ENCODE results near the gene EXOC6B.

Gene EXOC6B

DNA sequence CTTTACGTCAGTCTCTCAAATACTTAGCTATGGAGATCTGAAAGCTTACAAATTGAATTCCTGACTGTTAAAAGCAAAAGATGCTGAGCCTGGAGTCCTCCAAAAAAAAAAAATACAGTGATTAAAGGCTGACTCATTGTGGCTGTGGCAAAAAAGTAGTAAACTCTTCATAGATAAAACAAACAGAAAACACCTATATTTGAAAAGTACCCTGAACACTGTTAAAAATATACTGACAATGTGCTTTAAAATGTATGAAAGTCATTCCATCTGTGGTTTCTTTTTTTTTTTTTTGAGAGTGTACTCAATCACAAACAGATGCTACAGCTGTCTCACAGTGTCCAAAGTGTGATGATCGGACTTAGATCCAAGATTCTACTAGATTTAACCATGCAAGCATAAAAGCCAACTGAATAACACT, 410.6 kb downstream of the EXOC6B start:
- Histone ChIP-seq H4K12ac (ENCODE audit: low read depth, low read length) (no peak overlapping the region), H4K91ac (ENCODE audit: low read depth, low read length) (no peak overlapping the region), H2BK120ac (ENCODE audit: insufficient read depth, low read length, poor library complexity) (no peak overlapping the region), H2AK5ac (ENCODE audit: low read length) (no peak overlapping the region), H3K27ac (ENCODE audit: low read depth, low read length) (no peak overlapping the region), H2AFZ (ENCODE audit: insufficient read depth, low read length, poor library complexity) (no peak overlapping the region), H3K9me3 (ENCODE audit: insufficient read depth, low read depth, low read length) (no peaks in the 10 kb centered on the region), H3K14ac (ENCODE audit: low read length) (no peak overlapping the region), H3K4me1 (ENCODE audit: control insufficient read depth in 1 of 2, insufficient read depth in 2 of 2, low read length in 2 of 2) (no peaks in the 10 kb centered on the region), H3K4me3 (ENCODE audit: low read depth, low read length) (no peak overlapping the region), H3K36me3 (ENCODE audit: control insufficient read depth in 1 of 2, insufficient read depth in 2 of 2, low read length in 2 of 2) (no peaks in the 10 kb centered on the region), H3K4me2 (ENCODE audit: low read length) (no peak overlapping the region), H3K79me1 (ENCODE audit: low read length) (no peaks in the 10 kb centered on the region), H3K4ac (ENCODE audit: low read depth, low read length) (no peak overlapping the region), H3K23ac (ENCODE audit: low read length) (no peak overlapping the region), H3K27me3 (ENCODE audit: insufficient read depth, low read length) (no peaks in the 10 kb centered on the region), H3K18ac (ENCODE audit: low read length) (no peak overlapping the region), H3K9ac (ENCODE audit: low read length) (no peak overlapping the region), H3K79me2 (ENCODE audit: control insufficient read depth, insufficient read depth, low read length, poor library complexity) (no peaks in the 10 kb centered on the region), H2BK12ac (ENCODE audit: low read length) (no peak overlapping the region), H2BK5ac (ENCODE audit: low read depth, low read length, poor library complexity) (no peak overlapping the region), H4K8ac (ENCODE audit: low read depth, low read length) (no peak overlapping the region)
- no CpG with 5 or more reads among the region's 2 CpGs for WGBS (ENCODE audit: extremely low coverage, insufficient coverage, insufficient read length)
- no peak for DNase-seq

DNA sequence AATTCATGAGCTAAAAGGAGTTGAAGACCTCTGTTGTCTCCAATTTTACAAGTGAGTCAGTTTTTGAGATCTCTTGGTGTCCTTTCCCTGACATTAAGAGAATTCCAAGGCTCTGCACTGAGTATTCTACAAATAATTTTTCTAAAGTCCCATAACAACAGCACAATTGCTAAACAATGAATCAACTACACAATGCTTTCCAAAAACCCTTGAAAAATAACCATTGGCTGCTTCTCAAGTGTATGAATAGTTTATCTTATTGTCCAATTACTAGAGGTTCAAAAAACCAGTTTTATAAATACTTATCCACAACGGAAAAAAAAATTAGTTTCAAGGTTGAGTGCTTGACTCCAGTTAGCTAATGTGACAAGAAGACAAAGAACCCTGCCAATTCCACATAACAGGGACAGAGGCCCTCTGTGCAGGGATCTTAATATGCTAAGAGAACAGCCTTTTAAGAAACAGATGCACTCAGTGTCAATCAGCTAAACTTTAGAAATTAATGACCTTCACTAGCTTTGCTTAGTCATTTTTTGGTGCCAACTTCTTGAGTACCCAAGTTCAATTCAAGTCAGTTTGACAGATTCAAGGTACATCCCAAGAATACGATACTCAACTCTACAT, 411.6 kb downstream of the EXOC6B start:
- no peaks in the 10 kb centered on the region for H3K4me1 ChIP-seq (ENCODE audit: control insufficient read depth in 1 of 2, insufficient read depth in 2 of 2, low read length in 2 of 2)
- H3K79me2 ChIP-seq (ENCODE audit: control insufficient read depth, insufficient read depth, low read length, poor library complexity): no peaks in the 10 kb centered on the region
- H3K4me2 ChIP-seq (ENCODE audit: low read length): no peak overlapping the region
- H3K79me1 ChIP-seq (ENCODE audit: low read length): no peaks in the 10 kb centered on the region
- no peaks in the 10 kb centered on the region for H3K36me3 ChIP-seq (ENCODE audit: control insufficient read depth in 1 of 2, insufficient read depth in 2 of 2, low read length in 2 of 2)
- H2AK5ac ChIP-seq (ENCODE audit: low read length): no peak overlapping the region
- no peak overlapping the region for H3K27ac ChIP-seq (ENCODE audit: low read depth, low read length)
- H3K14ac ChIP-seq (ENCODE audit: low read length): no peak overlapping the region
- no peak overlapping the region for H2BK5ac ChIP-seq (ENCODE audit: low read depth, low read length, poor library complexity)
- no peak overlapping the region for H2AFZ ChIP-seq (ENCODE audit: insufficient read depth, low read length, poor library complexity)
- H2BK120ac ChIP-seq (ENCODE audit: insufficient read depth, low read length, poor library complexity): no peak overlapping the region
- H2BK12ac ChIP-seq (ENCODE audit: low read length): no peak overlapping the region
- no peaks in the 10 kb centered on the region for H3K9me3 ChIP-seq (ENCODE audit: insufficient read depth, low read depth, low read length)
- no peak overlapping the region for H3K4ac ChIP-seq (ENCODE audit: low read depth, low read length)
- H4K12ac ChIP-seq (ENCODE audit: low read depth, low read length): no peak overlapping the region
- no peak overlapping the region for H3K23ac ChIP-seq (ENCODE audit: low read length)
- no peak overlapping the region for H4K91ac ChIP-seq (ENCODE audit: low read depth, low read length)
- H4K8ac ChIP-seq (ENCODE audit: low read depth, low read length): no peak overlapping the region
- H3K18ac ChIP-seq (ENCODE audit: low read length): no peak overlapping the region
- H3K27me3 ChIP-seq (ENCODE audit: insufficient read depth, low read length): no peaks in the 10 kb centered on the region
- no CpG with 5 or more reads among the region's 2 CpGs for WGBS (ENCODE audit: extremely low coverage, insufficient coverage, insufficient read length)
- H3K4me3 ChIP-seq (ENCODE audit: low read depth, low read length): no peak overlapping the region
- H3K9ac ChIP-seq (ENCODE audit: low read length): no peak overlapping the region
- DNase-seq: no peak

DNA sequence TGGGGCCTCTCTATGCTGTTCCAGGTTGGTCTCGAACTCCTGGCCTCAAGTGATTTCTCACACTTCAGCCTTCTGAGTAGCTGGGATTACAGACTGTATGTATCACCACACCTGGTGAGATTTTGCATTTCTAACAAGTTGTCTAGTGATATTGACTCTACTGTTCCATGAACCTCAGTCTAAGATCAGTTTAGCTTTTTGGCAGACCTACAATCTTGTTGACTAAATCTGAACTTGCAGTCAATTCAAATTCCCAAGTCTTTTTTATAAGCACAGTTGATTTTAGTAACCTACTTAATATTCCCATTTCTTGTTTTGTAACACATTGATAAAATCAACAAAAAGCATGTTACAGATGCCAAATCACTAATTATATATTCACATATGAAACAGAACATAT, 412.1 kb downstream of the EXOC6B start:
- Histone ChIP-seq H3K27me3 (ENCODE audit: insufficient read depth, low read length) (no peaks in the 10 kb centered on the region), H2AFZ (ENCODE audit: insufficient read depth, low read length, poor library complexity) (no peak overlapping the region), H3K4me2 (ENCODE audit: low read length) (no peak overlapping the region), H3K79me2 (ENCODE audit: control insufficient read depth, insufficient read depth, low read length, poor library complexity) (no peaks in the 10 kb centered on the region), H3K4ac (ENCODE audit: low read depth, low read length) (no peak overlapping the region), H2BK120ac (ENCODE audit: insufficient read depth, low read length, poor library complexity) (no peak overlapping the region), H3K79me1 (ENCODE audit: low read length) (no peaks in the 10 kb centered on the region), H3K14ac (ENCODE audit: low read length) (no peak overlapping the region), H3K9ac (ENCODE audit: low read length) (no peak overlapping the region), H4K91ac (ENCODE audit: low read depth, low read length) (no peak overlapping the region), H3K23ac (ENCODE audit: low read length) (no peak overlapping the region), H3K18ac (ENCODE audit: low read length) (no peak overlapping the region), H2BK12ac (ENCODE audit: low read length) (no peak overlapping the region), H4K8ac (ENCODE audit: low read depth, low read length) (no peak overlapping the region), H3K4me1 (ENCODE audit: control insufficient read depth in 1 of 2, insufficient read depth in 2 of 2, low read length in 2 of 2) (no peaks in the 10 kb centered on the region), H3K27ac (ENCODE audit: low read depth, low read length) (no peak overlapping the region), H3K4me3 (ENCODE audit: low read depth, low read length) (no peak overlapping the region), H2AK5ac (ENCODE audit: low read length) (no peak overlapping the region), H3K36me3 (ENCODE audit: control insufficient read depth in 1 of 2, insufficient read depth in 2 of 2, low read length in 2 of 2) (no peaks in the 10 kb centered on the region), H3K9me3 (ENCODE audit: insufficient read depth, low read depth, low read length) (no peaks in the 10 kb centered on the region), H2BK5ac (ENCODE audit: low read depth, low read length, poor library complexity) (no peak overlapping the region), H4K12ac (ENCODE audit: low read depth, low read length) (no peak overlapping the region)
- WGBS (ENCODE audit: extremely low coverage, insufficient coverage, insufficient read length): no CpG with 5 or more reads among the region's 1 CpG
- no peak for DNase-seq

DNA sequence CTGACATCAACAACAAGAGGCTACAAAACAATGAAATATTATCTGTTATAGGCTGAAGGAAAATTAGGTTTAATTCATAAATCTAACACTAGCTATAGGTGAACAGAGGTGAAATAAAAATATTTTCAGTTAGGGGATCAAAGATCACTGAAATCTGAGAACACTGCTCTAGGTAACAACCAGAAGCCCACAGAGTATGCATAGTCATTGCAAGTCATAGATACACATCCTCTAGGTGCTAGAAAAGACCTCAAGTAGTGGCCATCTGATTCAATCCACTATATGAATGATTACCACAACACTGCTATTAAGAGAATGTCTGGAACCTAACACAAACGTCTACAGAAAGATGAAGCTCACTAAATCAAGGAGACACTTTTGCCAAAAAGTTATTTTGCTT, 413.6 kb downstream of the EXOC6B start:
- no peak overlapping the region for H2BK12ac ChIP-seq (ENCODE audit: low read length)
- H2BK120ac ChIP-seq (ENCODE audit: insufficient read depth, low read length, poor library complexity): no peak overlapping the region
- H3K18ac ChIP-seq (ENCODE audit: low read length): no peak overlapping the region
- no peaks in the 10 kb centered on the region for H3K79me2 ChIP-seq (ENCODE audit: control insufficient read depth, insufficient read depth, low read length, poor library complexity)
- DNase-seq: no peak
- no peak overlapping the region for H3K27ac ChIP-seq (ENCODE audit: low read depth, low read length)
- H3K4me3 ChIP-seq (ENCODE audit: low read depth, low read length): no peak overlapping the region
- H3K14ac ChIP-seq (ENCODE audit: low read length): no peak overlapping the region
- no peaks in the 10 kb centered on the region for H3K27me3 ChIP-seq (ENCODE audit: insufficient read depth, low read length)
- H3K9ac ChIP-seq (ENCODE audit: low read length): no peak overlapping the region
- no peak overlapping the region for H2BK5ac ChIP-seq (ENCODE audit: low read depth, low read length, poor library complexity)
- H3K23ac ChIP-seq (ENCODE audit: low read length): no peak overlapping the region
- no peak overlapping the region for H2AK5ac ChIP-seq (ENCODE audit: low read length)
- no CpG with 5 or more reads among the region's 1 CpG for WGBS (ENCODE audit: extremely low coverage, insufficient coverage, insufficient read length)
- H4K8ac ChIP-seq (ENCODE audit: low read depth, low read length): no peak overlapping the region
- no peak overlapping the region for H4K12ac ChIP-seq (ENCODE audit: low read depth, low read length)
- no peaks in the 10 kb centered on the region for H3K9me3 ChIP-seq (ENCODE audit: insufficient read depth, low read depth, low read length)
- no peak overlapping the region for H3K4me2 ChIP-seq (ENCODE audit: low read length)
- no peak overlapping the region for H2AFZ ChIP-seq (ENCODE audit: insufficient read depth, low read length, poor library complexity)
- H3K36me3 ChIP-seq (ENCODE audit: control insufficient read depth in 1 of 2, insufficient read depth in 2 of 2, low read length in 2 of 2): no peaks in the 10 kb centered on the region
- H3K4me1 ChIP-seq (ENCODE audit: control insufficient read depth in 1 of 2, insufficient read depth in 2 of 2, low read length in 2 of 2): no peaks in the 10 kb centered on the region
- no peaks in the 10 kb centered on the region for H3K79me1 ChIP-seq (ENCODE audit: low read length)
- H3K4ac ChIP-seq (ENCODE audit: low read depth, low read length): no peak overlapping the region
- H4K91ac ChIP-seq (ENCODE audit: low read depth, low read length): no peak overlapping the region
